ENCODE results near the gene PXDN.

PXDN gene

DNA sequence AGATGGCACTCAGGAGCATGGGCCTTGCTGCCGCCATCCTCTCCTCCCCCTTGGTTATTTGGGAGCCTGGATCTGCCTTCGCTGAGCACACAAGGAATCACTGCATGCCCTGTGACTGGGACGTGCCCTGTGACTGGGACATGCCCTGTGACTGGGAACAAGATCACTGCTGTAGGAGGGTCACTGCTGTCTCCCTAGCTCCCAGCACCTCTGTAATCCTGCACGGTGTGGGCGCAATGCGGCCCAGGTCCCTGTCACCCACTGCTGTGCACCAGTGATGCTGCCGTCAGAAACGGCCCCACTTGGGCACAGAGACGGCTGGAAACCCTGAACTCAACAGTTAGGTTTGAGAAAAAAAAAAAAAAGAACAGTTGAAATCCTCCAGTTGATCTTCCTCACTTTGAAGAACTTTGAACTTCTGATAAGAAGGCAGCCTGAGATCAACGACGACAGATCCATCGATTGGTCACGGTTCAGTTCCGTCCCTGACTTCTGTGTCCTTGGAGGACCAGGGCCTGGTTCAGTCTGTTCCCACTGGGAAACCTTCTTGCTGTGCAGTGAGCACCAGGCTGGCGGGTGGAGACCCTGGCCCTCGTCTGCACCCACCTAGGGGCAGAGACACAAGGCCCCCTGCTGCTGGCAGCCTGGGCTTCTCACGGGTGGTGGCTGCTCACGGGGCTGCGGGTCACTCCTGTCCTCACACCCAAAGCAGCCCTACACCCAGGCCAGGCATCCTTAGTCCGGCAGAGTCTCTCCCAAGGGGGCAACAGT lies 125.9 kb downstream of the PXDN start:
- TF ChIP-seq GATA1 (IDR thresholded peaks at IDR 0.05; ENCODE audit: low read depth, low read length) (no peak), POLR2A (IDR thresholded peaks at IDR 0.05; ENCODE audit: low read length) (no peak)
- no peak for DNase-seq

DNA sequence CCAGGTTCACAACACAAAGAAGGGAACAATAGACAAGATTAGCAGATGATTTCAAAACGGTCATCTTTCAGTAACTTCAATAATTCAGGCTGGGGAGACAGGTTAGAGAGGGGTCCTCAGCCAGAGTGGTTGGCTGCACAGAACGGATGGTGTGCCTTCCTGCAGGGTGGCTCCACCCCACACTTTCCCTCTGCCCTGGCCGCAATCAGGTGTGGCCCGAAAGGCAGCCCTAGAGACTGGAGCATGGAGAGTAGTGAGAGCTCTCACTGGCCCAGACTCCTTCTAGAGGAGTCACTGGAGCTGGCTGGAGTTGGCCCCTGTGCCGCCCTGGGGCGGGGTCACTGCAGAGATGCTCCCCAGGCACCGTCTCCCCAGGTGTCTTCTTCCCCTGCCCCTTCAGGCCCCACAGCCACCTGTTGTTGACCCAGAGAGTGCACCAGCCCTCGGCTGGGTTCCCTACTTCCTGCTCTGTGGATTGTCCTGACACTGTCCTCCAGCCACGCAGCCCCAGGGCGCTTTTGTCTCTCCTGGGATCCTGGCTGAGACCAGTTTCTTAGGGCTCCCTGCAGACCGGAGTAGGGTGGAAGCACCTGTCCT lies 126.8 kb downstream of the PXDN start:
- DNase-seq = no peak
- TF ChIP-seq GATA1 (IDR thresholded peaks at IDR 0.05; ENCODE audit: low read depth, low read length) (no peak), POLR2A (IDR thresholded peaks at IDR 0.05; ENCODE audit: low read length) (no peak)

- TF ChIP-seq GATA1 (IDR thresholded peaks at IDR 0.05; ENCODE audit: low read depth, low read length) = no peak
- no peak for TF ChIP-seq POLR2A (IDR thresholded peaks at IDR 0.05; ENCODE audit: low read length)
- no peak for DNase-seq
These were observed 129.8 kb downstream of the PXDN start for GRCh38 chr2:1614564-1614963.

GRCh38 chr2:1613731-1614354 lies 130.5 kb downstream of the PXDN start:
- DNase-seq = no peak
- TF ChIP-seq GATA1 (IDR thresholded peaks at IDR 0.05; ENCODE audit: low read depth, low read length) (no peak), POLR2A (IDR thresholded peaks at IDR 0.05; ENCODE audit: low read length) (no peak)

DNA sequence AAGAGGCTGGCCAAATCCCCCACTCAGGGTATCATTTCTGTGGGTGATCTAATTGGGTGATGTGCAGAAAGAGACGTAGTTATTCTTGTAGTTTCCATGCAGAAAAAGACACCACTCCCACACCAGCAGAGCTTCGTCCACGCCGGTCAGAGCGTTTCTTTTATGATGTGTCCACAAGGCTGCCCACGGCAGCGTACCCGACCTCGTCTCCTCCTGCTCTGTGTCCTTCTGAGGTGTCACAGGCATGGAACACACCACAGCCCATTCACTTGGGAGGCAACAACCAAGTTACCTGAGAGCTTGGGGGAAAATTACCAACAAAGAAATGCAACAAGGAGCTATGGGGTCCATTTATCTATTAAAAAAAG lies 131.3 kb downstream of the PXDN start:
- TF ChIP-seq POLR2A (IDR thresholded peaks at IDR 0.05; ENCODE audit: low read length) (no peak), GATA1 (IDR thresholded peaks at IDR 0.05; ENCODE audit: low read depth, low read length) (no peak)
- no peak for DNase-seq

GRCh38 chr2:1612391-1613077 lies 131.8 kb downstream of the PXDN start:
- TF ChIP-seq GATA1 (IDR thresholded peaks at IDR 0.05; ENCODE audit: low read depth, low read length) = no peak
- no peak for TF ChIP-seq POLR2A (IDR thresholded peaks at IDR 0.05; ENCODE audit: low read length)
- no peak for DNase-seq

DNA sequence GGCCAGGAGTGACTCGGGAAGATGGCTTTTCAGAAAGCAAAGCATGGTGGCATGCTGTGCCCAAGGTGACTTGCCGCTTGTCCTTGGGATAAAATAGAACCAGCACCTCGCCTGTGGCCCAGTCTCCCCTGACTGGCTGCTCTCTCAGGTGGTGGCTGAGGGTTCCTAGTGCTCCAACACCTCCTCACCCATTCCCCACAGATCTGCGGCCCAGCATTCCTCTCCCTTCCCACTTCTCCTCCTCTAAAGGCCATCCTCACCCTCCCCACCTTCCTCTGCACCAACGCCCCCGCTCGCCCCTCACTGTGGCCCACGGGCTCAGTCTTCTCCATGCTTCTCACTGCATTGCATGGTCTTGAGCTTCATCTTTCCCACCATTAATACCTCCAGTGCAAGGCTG lies 132.4 kb downstream of the PXDN start:
- no peak for DNase-seq
- no peak for TF ChIP-seq POLR2A (IDR thresholded peaks at IDR 0.05; ENCODE audit: low read length)
- TF ChIP-seq GATA1 (IDR thresholded peaks at IDR 0.05; ENCODE audit: low read depth, low read length) = no peak

DNA sequence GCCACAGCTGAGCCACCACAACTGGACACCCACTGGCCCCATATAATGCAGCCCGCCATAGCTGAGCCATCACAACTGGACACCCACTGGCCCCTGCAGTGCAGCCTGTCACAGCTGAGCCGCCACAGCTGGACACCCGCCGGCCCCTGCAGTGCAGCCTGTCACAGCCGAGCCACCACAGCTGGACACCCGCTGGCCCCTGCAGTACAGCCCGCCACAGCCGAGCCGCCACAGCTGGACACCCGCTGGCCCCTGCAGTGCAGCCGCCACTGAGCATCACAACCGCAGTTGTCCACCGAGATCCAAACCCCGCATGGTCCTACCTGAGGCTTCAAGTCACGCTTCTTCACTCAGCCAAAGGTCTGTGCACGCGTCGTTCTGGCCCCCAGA lies 134.2 kb downstream of the PXDN start:
- TF ChIP-seq GATA1 (IDR thresholded peaks at IDR 0.05; ENCODE audit: low read depth, low read length) (no peak), POLR2A (IDR thresholded peaks at IDR 0.05; ENCODE audit: low read length) (no peak)
- no peak for DNase-seq

DNA sequence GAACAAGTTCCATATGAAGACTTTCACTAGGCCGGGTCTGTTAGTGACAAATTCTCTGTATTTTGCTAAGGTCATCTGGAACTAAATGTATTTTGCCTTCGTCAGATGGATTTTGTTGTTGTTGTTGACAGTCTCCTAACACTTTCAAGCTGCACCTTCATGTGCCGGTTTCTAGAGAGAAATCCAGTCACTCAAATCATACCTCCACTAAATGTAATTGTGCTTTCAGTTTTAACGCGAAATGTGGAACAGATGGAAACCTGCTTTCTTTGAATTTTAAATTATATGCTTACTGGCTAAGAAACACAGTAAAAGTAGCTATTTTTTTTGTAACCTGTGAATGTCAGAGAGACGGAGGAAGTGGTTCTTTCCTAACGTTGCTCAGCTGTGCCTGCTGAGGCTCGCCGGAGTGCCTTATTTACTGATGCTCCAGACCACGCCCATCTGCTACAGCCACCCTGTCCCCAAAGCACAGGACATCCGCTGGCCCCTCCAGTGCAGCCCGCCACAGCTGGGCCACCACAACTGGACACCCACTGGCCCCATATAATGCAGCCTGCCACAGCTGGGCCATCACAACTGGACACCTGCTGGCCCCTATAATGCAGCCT lies 134.7 kb downstream of the PXDN start:
- DNase-seq = no peak
- no peak for TF ChIP-seq GATA1 (IDR thresholded peaks at IDR 0.05; ENCODE audit: low read depth, low read length)
- no peak for TF ChIP-seq POLR2A (IDR thresholded peaks at IDR 0.05; ENCODE audit: low read length)

GRCh38 chr2:1609040-1609439 lies 135.3 kb downstream of the PXDN start:
- no peak for DNase-seq

GRCh38 chr2:1607971-1608688 lies 136.2 kb downstream of the PXDN start:
- no peak for TF ChIP-seq GATA1 (IDR thresholded peaks at IDR 0.05; ENCODE audit: low read depth, low read length)
- TF ChIP-seq POLR2A (IDR thresholded peaks at IDR 0.05; ENCODE audit: low read length) = no peak
- DNase-seq = no peak

More at GRCh38 chr2:1609040-1609439, 135.3 kb downstream of the PXDN start:
- no peak for TF ChIP-seq GATA1 (IDR thresholded peaks at IDR 0.05; ENCODE audit: low read depth, low read length)
- no peak for TF ChIP-seq POLR2A (IDR thresholded peaks at IDR 0.05; ENCODE audit: low read length)

DNA sequence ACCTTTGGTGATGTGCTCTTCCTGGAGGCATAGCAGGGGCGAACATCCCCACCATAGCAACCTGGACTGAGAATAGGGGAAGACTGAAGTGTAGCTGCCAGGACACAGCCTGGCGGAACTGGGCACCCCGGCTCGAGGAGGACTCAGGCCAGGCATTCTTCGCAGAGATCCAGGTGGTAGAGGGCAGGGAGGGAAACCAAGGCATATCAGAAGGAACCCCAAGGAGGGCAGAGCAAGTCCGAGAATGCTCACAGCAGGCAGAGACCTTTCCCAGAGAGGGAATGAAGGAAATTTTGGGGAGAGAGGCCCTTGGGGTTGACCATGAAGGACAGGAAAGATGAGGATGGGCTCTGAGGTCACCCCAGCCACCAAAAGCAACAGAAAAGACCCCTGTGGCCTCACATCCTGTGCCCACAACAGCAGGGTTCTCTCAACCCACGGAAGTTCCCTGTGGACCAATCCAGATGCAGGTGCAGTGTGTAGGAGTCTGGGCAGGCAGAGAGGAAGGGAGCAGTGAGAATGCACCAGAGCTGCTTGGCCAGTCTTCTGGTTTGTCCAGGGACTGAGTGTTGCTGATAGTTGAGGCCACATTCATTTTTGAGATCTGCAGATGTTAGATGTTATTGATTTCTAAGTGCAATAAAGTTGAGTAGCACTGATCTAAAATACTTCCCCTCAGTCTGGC lies 136.9 kb downstream of the PXDN start:
- TF ChIP-seq GATA1 (IDR thresholded peaks at IDR 0.05; ENCODE audit: low read depth, low read length) (no peak), POLR2A (IDR thresholded peaks at IDR 0.05; ENCODE audit: low read length) (no peak)
- no peak for DNase-seq
